ENCODE results near the gene SNAP25. TPM values are rescaled to one million over a fixed set of nuclear protein-coding genes. Genes with fewer than 3 reads are reported as not detected.

SNAP25 gene
- total RNA-seq, 1 donor from 2014 or later, result not detected

DNA sequence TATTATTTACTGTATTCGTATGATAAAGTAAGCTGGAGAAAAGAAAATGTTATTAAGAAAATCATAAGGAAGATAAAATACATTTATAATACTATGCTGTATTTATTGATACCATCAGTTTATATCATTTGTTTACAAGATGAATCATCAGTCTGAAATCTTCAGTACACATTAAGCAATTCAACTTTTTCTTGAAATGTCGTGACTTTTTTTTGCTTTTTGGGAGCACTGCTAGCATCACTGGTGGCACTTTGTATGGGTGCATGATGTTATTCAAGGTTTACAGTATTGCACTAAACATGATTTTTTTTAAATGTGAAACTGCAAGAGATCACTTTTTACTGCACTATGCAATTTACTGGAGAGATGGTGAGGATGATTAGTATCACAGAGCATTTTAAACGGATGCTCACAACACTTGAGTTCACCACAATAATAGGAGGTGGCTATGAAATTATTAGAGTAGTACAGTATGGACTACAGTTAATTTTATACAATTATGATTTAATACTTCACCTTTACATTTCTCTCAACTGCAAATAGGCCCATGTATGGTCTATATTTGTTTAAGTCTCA, 85.9 kb downstream of the SNAP25 start:
- DNase-seq (ENCODE audit: low read depth, low spot score), result no peak

DNA sequence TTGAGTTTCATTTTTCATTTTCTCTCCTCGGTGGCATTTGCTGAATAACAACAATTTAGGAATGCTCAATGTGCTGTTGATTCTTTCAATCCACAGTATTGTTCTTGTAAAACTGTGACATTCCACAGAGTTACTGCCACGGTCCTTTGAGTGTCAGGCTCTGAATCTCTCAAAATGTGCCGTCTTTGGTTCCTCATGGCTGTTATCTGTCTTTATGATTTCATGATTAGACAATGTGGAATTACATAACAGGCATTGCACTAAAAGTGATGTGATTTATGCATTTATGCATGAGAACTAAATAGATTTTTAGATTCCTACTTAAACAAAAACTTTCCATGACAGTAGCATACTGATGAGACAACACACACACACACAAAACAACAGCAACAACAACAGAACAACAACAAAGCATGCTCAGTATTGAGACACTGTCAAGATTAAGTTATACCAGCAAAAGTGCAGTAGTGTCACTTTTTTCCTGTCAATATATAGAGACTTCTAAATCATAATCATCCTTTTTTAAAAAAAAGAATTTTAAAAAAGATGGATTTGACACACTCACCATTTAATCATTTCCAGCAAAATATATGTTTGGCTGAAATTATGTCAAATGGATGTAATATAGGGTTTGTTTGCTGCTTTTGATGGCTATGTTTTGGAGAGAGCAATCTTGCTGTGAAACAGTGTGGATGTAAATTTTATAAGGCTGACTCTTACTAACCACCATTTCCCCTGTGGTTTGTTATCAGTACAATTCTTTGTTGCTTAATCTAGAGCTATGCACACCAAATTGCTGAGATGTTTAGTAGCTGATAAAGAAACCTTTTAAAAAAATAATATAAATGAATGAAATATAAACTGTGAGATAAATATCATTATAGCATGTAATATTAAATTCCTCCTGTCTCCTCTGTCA, 88.1 kb downstream of the SNAP25 start:
- DNase-seq (ENCODE audit: low read depth, low spot score), result peak; percentile 22

DNA sequence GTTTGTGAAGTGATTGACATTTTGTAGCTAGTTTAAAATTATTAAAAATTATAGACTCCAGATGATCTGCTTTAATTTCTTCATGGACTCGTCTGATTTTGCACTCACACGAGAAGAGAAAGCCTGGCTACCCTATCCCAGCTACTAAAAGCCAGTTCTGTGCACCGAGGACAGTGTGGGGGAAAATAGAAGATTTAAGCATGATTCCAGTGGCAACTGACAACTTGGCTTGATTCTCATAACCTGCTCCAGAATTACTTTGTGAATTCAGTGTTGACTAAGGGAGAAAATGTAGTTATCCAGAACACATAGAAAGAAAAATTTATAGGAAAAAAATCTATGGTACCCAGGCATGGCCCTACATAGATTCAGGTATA, 88.7 kb downstream of the SNAP25 start:
- no peak for DNase-seq (ENCODE audit: low read depth, low spot score)

DNA sequence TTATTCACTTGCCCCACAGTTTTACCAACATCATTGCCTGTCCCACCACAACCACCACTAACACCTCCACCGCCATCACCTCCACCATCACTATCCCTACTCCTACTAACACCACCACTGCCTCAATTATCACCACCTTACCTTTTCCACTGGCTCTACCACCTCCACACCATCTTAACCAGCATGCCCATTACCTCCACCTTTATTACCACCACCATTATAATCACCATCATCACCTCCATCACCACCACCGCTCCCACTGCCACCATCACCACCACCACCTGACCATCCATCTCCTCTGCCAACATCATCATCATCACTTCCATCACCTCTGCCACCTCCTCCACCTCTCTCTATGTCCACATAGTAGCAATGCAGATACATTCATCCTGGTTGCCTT, 90.0 kb downstream of the SNAP25 start:
- DNase-seq (ENCODE audit: low read depth, low spot score), result no peak

DNA sequence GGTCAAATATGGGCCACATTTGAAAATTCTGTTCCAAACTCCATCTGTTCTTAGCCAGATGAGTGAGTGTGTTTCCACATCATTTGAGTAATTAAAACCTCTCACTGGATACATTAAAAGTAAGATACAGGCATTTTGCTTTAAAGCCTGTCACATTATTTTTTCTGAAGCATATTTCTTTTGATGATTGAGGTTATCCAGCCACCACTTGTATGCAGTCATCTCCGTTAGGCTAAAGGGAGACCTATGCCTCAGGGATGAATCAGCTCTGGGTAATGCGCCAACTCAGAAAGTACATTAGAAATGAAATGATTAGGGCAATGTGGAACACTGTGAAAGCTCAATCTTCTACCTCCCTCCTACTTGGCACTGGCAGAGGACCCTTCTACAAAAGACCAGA, 90.7 kb downstream of the SNAP25 start:
- peak; percentile 48 for DNase-seq (ENCODE audit: low read depth, low spot score)

DNA sequence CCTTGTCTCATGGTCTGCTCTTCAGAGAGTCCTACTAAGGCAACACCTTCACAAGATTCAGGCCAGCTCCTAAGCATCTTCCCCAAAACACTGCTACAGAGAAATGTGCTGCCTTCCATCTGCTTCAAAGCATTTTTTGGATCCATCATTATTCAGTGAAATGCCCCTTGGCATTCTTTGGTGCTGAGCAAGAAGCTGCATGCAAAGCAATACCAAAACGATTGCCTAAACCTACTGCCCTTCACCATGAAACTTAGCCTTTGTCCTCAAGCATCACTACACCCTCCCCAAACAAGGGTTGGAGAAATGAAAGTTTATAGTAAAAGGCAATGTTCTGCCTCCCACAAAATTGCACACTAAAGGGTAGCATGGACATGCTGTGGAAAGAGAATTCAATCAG, 93.5 kb downstream of the SNAP25 start:
- no peak for DNase-seq (ENCODE audit: low read depth, low spot score)

DNA sequence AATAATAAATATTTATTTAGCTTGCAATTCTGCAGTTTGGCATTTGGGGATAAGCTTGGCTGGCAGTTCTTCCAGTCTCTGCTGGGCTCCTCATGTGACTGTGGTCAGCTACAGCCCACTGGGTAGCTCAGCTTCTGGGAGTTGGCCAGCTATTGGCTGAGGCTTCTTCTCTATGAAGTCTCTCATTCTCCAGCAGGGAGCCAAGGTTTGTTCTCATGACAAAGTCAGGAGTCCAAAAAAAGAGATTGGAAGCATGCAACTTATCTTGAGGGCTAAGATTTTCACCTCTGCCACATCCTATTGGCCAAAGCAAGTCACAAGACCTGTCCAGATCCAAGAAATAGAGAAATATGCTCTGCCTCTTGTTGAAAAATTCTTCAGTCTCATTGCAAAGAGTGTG, 94.6 kb downstream of the SNAP25 start:
- DNase-seq (ENCODE audit: low read depth, low spot score), result no peak

DNA sequence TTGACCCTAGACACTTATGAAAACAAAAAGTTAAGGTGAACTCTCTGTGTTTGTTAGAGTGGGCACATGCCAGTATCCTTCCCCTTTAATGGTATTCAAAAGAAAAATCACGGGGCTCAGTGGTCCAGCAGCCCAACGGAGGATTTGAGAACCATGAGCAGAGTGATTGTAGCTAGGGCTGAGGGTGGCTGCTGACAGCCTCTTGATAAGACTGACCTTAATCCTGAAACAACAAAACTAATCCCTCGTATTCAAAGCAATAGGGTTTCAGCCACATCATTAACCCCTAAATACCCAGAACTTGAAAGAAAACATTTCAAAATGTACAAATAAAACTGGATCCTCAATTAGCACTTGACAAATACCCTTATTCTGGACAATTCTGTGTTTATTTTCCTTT, 95.1 kb downstream of the SNAP25 start:
- DNase-seq (ENCODE audit: low read depth, low spot score), result no peak

DNA sequence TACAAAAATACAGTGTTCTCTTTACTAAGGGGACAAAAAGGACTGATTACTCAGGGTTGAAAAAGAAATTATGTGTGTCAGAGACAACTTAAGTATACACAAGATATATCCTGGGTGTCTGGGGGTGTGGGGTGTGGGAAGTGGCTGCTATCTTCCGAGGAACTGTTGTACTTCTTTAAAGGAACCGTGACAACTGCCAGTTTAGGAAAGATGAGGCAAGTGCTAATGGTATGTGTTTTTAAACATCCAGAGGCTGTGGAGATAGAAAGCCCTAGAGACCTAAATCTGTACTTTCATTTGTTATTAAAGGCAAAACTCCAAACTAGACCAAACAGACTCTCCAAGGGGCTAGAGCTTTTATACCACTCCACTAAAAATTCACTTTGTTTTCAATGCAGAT, 95.6 kb downstream of the SNAP25 start:
- DNase-seq (ENCODE audit: low read depth, low spot score), result no peak

DNA sequence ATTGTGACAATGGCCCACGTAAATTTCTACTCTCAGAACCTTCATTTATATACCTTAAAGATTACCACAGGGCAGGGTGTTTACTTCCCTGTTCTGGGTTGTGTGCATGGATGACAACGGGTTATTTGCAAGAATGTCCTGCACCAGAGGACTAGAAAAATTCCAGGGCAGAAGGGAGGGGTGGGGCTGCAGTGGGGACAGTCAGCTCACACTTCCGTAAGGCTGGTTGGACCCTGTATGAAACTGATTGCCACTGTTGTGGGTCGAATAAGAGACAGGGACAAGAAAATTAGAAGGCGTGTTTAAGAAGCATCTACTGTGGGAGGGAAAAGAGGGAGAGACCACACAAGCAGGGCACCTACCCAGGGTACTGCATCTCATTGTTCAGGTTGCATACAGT, 96.5 kb downstream of the SNAP25 start:
- DNase-seq (ENCODE audit: low read depth, low spot score), result no peak

DNA sequence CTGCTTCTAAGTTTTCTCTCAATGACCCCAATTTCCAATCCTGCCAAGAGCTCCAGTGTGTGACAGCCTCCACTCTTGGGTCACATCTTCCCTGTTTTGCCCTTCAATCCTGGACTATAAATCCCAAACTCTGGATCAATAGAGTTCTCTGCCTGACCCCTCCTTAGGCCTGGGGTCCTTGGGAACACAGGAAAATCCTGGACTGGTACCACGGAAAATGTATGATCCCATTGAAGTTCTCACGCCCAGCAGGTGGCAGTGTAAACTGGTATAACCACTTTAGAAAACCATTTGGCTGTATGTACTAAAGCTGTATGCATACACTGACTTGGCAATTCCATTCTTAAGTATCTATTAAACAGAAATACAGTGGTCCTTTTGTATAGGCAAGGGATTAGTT, 98.0 kb downstream of the SNAP25 start:
- DNase-seq (ENCODE audit: low read depth, low spot score), result no peak

DNA sequence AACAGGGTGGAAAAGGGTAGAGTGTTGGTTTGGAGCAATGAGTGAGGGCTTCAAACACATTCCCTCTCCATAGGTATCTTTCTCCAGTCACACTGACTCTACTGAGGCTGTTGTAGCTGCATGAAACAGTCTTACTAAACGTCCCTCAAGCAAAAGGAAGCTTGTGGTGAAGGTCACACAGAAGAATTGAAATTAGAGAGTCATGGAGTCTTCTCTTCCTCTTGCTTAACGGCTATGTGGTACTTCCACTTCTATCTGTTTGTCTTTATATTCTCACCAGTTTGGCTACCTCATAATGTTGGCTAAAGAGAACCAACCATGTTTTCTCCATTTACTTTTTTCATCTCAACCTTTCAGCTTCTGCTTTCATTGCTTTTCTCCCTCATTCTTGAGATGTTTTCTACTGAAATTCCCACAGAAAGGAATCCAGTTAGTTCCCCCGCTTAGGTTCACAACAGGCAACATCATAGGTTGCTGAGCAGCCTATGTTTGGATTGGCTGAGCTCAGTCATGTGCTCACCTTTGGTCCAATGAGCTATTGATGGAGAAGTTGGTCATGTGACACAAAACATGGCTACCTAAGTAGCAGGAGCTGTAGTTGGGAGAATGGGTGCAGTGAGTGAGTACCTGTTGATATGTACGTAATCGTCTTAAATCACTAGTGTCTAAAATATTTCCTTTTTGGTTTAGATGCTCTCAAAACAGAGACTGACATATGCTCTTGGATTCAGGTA, 99.8 kb downstream of the SNAP25 start:
- DNase-seq (ENCODE audit: low read depth, low spot score), result no peak

DNA sequence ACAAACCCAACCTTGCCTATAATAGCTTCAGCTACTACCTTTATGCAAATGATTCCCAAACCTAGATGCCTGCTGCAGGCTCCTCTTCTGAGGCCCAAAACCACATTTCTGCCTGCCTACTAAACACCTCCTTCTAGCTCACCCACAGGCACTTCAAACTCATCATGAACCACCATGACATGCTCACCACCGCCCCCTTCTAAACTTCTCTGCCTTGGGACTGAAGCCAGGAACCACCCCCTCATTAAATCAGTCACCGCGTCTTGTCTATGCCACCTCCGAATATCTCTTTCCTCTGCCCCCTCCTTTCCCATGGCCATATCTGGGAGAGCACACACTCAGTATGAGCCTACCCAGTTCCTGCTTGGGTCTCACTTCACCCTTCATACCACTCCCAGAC, 101.2 kb downstream of the SNAP25 start:
- DNase-seq (ENCODE audit: low read depth, low spot score), result no peak

DNA sequence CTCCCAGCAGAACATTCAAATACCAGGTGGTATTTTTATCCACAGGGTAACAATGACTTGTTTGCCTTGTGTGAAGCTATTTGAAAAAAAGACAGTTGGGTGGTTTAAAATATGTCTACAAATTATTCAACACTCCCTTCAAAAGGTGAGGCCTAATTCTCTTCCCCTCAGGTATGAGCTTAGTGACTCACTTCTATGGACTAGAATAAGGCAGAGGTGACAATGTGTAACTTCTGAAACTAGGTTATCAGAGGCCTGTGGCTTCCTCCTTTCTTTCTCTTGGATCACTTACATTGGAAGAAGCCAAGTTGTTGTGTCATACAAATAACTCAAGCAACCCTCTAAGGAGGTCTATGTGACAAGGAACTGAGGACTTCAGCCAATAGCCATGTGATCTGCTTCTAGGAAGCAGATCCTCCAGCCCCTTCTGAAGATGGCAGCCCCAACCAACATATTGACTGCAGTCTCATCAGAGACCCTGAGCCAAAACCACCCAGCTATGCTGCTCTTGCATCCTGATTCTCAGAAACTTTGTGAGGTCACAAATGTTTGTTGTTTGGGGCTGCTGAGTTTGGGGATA, 102.6 kb downstream of the SNAP25 start:
- no peak for DNase-seq (ENCODE audit: low read depth, low spot score)

DNA sequence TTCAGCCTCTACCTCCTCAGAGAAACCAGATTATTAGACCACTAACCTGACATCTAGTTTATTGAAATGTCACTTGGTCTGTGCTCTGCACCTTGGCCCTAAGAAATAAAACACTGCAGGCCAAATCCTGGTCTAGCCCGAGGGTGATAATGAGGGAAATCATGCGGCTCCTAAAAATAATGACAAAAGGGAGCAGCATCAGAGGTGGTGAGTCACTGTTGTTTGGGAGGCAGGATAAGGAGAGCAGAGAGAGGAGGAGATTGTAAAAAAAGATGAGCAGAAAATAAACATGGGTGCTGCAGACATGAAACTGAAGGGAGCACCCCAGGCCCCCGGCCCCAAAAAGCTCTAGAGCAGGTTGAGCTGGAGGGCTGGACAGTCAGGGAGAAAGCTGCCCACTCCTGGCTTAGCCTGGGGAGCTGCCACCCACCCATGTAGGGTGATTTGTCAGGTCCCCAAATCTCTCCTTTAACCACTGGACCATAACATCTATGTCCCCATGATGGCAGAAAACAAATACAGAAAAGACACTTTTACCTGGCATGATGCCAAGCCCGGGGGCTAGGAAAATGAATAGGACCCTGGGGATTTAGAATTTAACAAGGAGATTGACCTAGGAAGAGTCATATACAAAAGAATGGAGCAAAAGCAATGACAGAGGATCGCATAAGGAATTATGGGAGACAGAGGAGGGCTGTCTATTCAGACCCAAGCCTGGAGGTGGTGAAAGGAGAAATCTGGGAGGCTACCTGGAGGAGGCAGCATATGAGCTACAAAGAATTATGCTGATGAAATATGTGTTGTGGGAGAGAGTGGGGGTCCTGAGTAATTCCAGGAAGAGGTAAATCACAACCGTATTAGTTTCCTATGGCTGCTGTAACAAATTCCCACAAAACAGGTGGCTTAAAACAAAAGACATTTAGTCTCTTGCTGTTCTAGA, 103.7 kb downstream of the SNAP25 start:
- no peak for DNase-seq (ENCODE audit: low read depth, low spot score)

DNA sequence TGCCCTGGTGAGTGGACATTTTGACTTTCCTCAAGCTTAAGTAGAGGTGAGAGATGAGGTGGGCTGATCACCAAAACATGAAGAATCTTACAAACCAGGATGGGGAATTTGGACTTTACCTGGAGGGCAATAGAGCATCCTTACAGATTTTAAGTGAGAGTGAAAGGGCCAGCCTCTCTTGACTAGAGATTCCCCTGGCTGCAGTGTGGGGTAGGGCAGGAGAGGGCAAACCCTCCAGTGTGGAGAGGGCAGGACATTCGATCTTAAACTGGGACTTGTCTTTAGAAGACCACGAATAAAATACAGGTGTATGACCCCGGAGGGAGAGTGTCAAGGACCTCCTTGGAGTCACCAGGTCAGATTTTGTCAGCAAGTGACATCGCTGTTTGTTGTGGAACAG, 105.1 kb downstream of the SNAP25 start:
- no peak for DNase-seq (ENCODE audit: low read depth, low spot score)

DNA sequence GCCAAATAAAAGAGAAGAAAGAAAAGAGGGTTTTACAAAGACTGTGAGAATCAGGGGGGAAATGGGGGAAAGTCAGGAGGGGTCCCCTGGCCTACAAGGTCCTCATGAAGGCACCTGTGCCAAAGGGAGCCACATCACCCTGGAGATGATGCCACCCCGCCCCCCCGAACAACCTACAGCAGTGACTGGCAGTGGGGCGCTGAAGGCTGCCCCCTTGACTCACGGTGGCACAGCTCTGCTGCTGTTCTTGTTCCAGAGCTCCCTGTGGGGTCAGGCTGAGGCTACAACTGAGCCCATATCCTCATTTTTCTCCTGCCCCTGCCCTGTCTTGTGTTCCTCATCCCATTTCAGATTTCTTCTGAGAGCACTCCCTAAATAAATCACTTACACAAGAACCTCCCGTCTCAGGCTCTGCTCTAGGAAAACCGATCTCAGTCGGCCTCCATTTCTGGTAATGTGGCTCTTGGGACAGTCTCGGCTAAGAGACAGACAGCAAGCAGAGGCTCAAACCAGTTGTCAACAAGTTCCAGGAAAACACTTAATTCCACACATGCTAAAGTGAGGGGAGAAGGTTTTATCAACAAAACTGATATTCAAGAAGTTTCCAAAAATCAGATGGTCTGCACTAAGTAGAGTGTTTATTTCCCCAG, 105.7 kb downstream of the SNAP25 start:
- no peak for DNase-seq (ENCODE audit: low read depth, low spot score)

DNA sequence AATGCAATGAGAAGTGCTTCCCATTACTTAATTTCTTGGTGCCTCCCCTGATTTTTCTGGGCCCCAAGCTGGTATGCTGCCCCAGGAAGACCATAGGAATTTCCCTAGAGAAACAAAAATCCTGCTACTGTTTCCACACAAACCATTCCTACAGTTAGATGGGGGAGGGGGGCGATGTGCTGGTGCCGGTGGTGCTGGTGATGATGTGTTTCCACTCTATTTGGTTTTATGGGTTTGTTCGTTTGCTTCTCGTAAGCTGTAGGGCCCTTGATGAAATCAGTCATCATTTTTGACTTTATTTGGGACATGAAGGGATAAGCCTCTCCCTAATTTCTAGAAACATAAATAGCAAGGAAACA, 110.2 kb downstream of the SNAP25 start:
- DNase-seq (ENCODE audit: low read depth, low spot score), result no peak

DNA sequence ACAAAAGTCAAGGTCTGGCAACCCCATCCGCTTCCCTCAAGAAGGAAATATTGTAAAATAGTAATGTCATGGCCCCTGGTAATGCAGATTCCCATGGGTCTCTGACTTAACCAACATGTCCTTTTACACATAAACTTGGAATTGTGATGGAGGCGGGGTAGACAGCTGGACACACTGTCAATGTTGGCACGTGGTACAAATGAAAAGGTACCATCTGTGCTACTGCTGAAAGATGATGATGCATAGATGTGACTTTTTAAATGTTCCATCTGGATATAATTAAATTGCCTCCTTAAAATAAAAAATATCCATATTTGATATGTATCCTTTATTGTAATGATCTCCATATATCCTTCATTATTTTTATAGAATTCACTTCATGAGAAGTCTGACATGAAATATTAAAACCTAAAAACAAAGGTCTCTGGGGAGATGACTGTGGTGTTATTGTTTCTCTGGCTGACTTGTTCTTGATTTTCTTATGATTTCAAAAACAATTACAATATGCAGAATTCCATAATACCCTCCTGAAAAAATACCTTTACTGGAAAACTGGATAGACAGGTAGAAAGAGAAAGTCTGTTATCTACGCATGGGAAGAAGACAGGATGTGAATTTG, 110.9 kb downstream of the SNAP25 start:
- DNase-seq (ENCODE audit: low read depth, low spot score), result no peak

DNA sequence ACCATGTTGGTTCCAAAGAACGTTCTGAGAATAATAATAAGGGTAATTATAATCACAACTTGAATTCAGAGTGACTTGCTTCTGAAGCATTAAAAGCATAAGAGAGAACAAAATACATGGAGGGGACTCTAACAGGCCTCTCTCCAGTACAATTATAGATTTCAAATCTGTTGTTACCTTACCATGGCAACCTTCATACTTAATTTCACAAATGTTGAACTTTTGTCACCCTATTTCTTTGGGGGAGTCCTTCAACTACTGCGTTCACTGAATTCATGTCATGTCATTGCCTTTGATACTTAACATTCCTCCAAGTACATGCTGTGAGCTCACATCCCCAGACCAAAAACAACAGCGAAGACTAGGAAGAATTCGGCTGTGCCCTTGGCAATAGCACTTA, 111.4 kb downstream of the SNAP25 start:
- DNase-seq (ENCODE audit: low read depth, low spot score), result no peak

Data from pulmonary artery endothelial cell (primary cell).